Measurements from ENCODE around the gene PIM3.

DNA sequence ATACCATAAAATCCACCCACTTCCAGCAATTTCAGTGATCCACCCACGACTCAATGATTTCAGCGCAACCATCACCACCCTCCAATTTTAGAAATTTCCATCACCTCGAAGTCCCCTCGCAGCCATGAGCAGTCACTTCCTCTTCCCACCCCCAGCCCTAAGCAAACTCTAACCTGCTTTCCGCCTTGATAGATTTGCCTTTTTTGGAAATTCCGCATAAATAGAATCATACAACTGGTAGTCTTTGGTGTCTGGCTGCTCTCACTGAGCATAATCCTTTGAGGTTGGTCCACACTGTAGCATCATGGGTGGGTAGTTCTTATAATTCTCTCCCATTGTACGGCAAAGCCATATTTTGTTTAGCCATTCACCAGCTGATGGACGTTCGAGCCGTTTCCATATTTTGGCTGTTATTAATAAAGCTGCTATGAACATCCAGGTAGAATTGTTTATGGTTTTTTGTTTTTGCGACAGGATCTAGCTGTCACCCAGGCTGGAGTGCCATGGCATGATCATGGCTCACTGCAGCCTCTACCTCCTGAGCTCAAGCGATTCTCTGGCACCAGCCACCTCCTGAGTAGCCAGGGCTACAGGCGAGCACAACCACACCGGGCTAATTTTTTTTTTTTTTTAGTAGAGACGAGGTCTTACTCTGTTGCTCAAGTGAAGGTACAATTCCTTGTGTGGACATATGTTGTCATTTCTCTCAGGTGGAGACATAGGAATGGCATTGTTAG is 16.0 kb downstream of the PIM3 start:
- TF ChIP-seq, protein P1, sequence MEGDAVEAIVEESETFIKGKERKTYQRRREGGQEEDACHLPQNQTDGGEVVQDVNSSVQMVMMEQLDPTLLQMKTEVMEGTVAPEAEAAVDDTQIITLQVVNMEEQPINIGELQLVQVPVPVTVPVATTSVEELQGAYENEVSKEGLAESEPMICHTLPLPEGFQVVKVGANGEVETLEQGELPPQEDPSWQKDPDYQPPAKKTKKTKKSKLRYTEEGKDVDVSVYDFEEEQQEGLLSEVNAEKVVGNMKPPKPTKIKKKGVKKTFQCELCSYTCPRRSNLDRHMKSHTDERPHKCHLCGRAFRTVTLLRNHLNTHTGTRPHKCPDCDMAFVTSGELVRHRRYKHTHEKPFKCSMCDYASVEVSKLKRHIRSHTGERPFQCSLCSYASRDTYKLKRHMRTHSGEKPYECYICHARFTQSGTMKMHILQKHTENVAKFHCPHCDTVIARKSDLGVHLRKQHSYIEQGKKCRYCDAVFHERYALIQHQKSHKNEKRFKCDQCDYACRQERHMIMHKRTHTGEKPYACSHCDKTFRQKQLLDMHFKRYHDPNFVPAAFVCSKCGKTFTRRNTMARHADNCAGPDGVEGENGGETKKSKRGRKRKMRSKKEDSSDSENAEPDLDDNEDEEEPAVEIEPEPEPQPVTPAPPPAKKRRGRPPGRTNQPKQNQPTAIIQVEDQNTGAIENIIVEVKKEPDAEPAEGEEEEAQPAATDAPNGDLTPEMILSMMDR (IDR thresholded peaks at IDR 0.05) = no peak
- no peak for TF ChIP-seq CREB1 (CRISPR knock-in tag; IDR thresholded peaks at IDR 0.05)
- TF ChIP-seq ETV6 (CRISPR knock-in tag; IDR thresholded peaks at IDR 0.05) = no peak
